Esophagus (tissue), 2 donors: ENCODE measurements around the gene ALG1. TPM values are rescaled to one million over a fixed set of nuclear protein-coding genes. Genes with fewer than 3 reads are reported as not detected.
A peak's percentile ranks its signal among the peaks of the same experiment; 100 is the strongest.

ENCODE experiments used
- H3K27ac ChIP-seq, 2 donors: one replicate each; pipeline ENCODE4 v1.5.1; 2013; ENCODE audit warnings: low read depth in 2 of 2, mild to moderate bottlenecking in 2 of 2, inconsistent platforms in 1 of 2, low read length in 1 of 2, moderate library complexity in 1 of 2
- H3K27me3 ChIP-seq, 2 donors: one replicate each; pipeline ENCODE4 v1.6.1; 2013; ENCODE audit warnings: low read length in 2 of 2, control low read depth in 1 of 2, mild to moderate bottlenecking in 1 of 2; ENCODE audit not compliant: insufficient read depth in 2 of 2, control insufficient read depth in 1 of 2
- H3K36me3 ChIP-seq, 2 donors: one replicate each; pipeline ENCODE4 v1.6.1; 2013; ENCODE audit warnings: low read length in 1 of 2; ENCODE audit not compliant: control insufficient read depth in 2 of 2, insufficient read depth in 2 of 2
- H3K4me1 ChIP-seq, 2 donors: one replicate each; pipeline ENCODE4 v1.6.1; 2013; ENCODE audit warnings: low read length in 1 of 2; ENCODE audit not compliant: control insufficient read depth in 2 of 2, insufficient read depth in 2 of 2
- H3K4me3 ChIP-seq, 2 donors: one replicate each; pipeline ENCODE4 v1.5.1; 2013; ENCODE audit warnings: low read length in 2 of 2, mild to moderate bottlenecking in 2 of 2, low read depth in 1 of 2, moderate library complexity in 1 of 2
- H3K9me3 ChIP-seq, 2 donors: one replicate each; pipeline ENCODE4 v1.6.1; 2013; ENCODE audit warnings: mild to moderate bottlenecking in 2 of 2, low read depth in 1 of 2, low read length in 1 of 2, moderate library complexity in 1 of 2; ENCODE audit not compliant: control insufficient read depth in 2 of 2, insufficient read depth in 1 of 2
- WGBS, 2 donors: extraction: QIAGEN DNeasy Blood & Tissue Kit; methylation state at CpG; one replicate each; pipeline ENCODE4 v1.1.7; 2013; 5-methylcytosine and 5-hydroxymethylcytosine counted together
- polyA plus RNA-seq, 2 donors: library from polyadenylated mRNA; stranded (reverse); fragments of 200-250 nt; gene quantifications; one replicate each; pipeline ENCODE4 v1.2.3, GENCODE V29; 2013
- donor health status: healthy with polysubstance abuse.
- donor health status: Bipolar disorder and iron deficiency.

ALG1 gene, protein sequence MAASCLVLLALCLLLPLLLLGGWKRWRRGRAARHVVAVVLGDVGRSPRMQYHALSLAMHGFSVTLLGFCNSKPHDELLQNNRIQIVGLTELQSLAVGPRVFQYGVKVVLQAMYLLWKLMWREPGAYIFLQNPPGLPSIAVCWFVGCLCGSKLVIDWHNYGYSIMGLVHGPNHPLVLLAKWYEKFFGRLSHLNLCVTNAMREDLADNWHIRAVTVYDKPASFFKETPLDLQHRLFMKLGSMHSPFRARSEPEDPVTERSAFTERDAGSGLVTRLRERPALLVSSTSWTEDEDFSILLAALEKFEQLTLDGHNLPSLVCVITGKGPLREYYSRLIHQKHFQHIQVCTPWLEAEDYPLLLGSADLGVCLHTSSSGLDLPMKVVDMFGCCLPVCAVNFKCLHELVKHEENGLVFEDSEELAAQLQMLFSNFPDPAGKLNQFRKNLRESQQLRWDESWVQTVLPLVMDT
- 10 to 100 TPM in 1 of 2 donors, 1 to 10 TPM in 1; 7.6 to 12.5 TPM for polyA plus RNA-seq

DNA sequence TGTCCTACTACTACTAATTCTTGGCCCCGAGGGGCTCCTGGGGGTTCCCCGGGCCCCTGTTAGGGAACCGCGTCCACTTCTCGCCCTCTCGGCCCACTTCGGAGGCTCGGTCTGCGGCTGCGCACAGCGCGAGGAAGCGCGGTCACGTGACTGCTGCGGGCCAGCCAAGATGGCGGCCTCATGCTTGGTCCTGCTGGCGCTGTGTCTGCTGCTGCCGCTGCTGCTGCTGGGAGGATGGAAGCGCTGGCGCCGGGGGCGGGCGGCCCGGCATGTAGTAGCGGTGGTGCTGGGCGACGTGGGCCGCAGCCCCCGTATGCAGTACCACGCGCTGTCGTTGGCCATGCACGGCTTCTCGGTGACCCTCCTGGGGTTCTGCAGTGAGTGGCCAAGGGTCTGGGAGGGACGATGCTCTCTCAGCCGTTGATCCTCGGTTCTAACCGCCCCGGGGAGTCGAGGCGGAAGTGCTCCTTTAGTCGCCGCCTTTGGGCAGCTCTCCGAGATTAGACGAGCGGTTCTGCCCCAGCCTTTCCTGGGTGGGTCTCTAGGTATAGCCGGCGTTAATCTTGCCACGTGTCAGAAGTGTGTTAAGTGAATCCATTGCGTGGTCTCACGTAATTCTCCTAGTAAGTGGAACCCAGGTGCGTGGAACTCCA is at the start of gene ALG1:
Gene ALG1 (plus strand): TSS at position 163 of the 653 bp plus-strand sequence. CDS start 7 bp downstream, at position 170.
- Histone ChIP-seq H3K4me1 (peaks cover 0 to 3% of the 10 kb centered on the region in 2 donors), H3K9me3 (no peaks in the 10 kb centered on the region), H3K36me3 (peaks cover 3 to 12% of the 10 kb centered on the region in 2 donors), H3K27ac (peak within 1 kb of the TSS; percentile 65 to 85), H3K27me3 (no peaks in the 10 kb centered on the region), H3K4me3 (peak within 1 kb of the TSS; percentile 81 to 84)
- WGBS, 2 donors: 0 to 1% methylated on average over 48 to 53 of the region's 53 CpGs

DNA sequence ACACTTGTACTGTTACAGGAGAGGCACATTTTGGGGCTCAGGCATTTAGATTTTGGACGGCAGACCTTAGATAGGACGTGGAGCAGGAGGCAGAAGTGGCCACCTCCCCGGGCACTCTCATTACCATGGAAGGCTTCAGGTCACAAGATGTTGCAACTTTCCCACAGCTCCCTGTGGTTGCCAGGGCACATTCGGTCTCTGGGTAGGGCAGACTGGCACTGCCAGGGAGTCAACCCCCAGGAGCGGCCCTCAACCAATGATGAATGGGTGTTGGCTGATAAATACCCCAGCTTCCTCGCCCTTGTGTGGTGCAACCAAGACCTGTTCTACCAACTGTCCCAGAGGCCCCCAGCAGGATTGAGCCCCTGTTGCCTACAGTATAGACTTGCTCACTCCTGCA is 49.1 kb upstream of the ALG1 start:
- H3K4me1 ChIP-seq: peaks cover 0 to 2% of the 10 kb centered on the region in 2 donors
- no peak overlapping the region for H3K27ac ChIP-seq
- 80 to 81% methylated on average over 6 of the region's 6 CpGs for WGBS, 2 donors
- H3K4me3 ChIP-seq: no peak overlapping the region
- peaks cover 0 to 4% of the 10 kb centered on the region in 2 donors for H3K36me3 ChIP-seq
- H3K9me3 ChIP-seq: no peaks in the 10 kb centered on the region
- no peaks in the 10 kb centered on the region for H3K27me3 ChIP-seq

DNA sequence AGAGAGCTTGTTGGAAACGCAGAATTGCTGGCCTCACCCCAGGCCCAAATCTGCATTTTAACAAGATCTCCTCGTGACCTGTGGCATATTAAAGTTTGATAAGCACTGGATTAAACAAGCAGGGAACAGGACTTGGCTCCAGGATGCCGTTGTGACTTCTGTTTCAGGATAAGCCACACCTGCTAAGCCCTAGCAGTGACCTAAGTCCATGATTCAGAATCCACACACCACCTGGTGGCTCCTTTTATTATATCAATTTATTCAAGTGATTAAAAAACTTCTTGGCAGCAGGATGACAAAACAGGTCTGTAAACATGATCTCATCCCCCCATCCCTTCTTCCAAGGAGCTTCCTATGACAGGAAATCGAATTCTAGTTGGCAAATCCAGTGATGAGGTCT is 47.0 kb upstream of the ALG1 start:
- Histone ChIP-seq H3K36me3 (peaks cover 0 to 14% of the 10 kb centered on the region in 2 donors), H3K4me3 (no peak overlapping the region), H3K4me1 (peaks cover 0 to 2% of the 10 kb centered on the region in 2 donors), H3K27ac (no peak overlapping the region), H3K27me3 (no peaks in the 10 kb centered on the region), H3K9me3 (no peaks in the 10 kb centered on the region)
- WGBS, 2 donors: 31 to 49% methylated on average over 4 of the region's 4 CpGs

DNA sequence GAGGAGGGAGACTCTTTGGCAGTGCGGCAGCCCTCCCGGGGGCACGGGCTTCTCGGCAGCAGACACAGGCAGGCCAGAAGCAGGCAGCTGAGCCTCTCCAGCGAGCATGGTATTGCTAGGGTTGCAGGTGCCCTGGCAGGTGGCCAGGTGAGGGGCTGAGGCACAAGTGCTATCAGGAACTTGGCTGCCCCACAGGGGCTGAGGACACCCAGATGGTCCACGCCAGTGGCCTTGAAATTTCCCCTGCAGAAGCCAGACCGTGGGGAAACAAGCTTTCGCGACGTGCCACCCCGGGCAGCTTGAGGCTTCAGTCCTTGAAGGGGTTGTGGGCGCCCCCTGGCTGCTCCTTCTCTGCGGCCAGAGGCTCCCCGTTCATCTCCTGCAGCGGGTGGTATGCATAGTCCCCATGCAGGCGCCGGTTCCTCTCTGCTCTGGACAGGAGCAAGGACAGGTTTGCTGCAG is 46.4 kb upstream of the ALG1 start:
- no peak overlapping the region for H3K27ac ChIP-seq
- WGBS, 2 donors: 48 to 57% methylated on average over 17 of the region's 17 CpGs
- H3K9me3 ChIP-seq: no peaks in the 10 kb centered on the region
- no peaks in the 10 kb centered on the region for H3K27me3 ChIP-seq
- peaks cover 0 to 2% of the 10 kb centered on the region in 2 donors for H3K4me1 ChIP-seq
- peaks cover 0 to 14% of the 10 kb centered on the region in 2 donors for H3K36me3 ChIP-seq
- no peak overlapping the region for H3K4me3 ChIP-seq

DNA sequence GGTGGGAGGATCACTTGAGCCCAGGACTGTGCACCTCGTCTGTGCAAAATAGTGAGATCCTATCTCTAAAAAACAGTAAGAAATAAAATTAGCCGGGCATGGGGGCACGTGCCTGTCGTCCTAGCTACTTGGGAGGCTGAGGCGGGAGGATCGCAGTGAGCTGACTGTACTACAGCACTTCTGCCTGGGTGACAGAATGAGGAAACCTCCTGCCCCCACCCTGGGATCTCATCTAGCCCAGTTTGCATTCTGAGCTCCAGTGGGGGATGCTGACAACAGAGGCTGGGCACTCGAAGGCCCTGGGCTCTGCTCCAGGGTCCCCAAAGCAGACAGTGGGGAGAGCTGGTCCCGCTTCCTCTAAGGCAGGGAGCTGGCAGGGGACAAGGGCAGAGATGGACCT is 45.0 kb upstream of the ALG1 start:
- H3K27ac ChIP-seq: no peak overlapping the region
- peaks cover 0 to 19% of the 10 kb centered on the region in 2 donors for H3K36me3 ChIP-seq
- H3K4me3 ChIP-seq: no peak overlapping the region
- WGBS, 2 donors: 91 to 92% methylated on average over 8 of the region's 8 CpGs
- no peaks in the 10 kb centered on the region for H3K9me3 ChIP-seq
- H3K4me1 ChIP-seq: peaks cover 0 to 2% of the 10 kb centered on the region in 2 donors
- H3K27me3 ChIP-seq: no peaks in the 10 kb centered on the region

DNA sequence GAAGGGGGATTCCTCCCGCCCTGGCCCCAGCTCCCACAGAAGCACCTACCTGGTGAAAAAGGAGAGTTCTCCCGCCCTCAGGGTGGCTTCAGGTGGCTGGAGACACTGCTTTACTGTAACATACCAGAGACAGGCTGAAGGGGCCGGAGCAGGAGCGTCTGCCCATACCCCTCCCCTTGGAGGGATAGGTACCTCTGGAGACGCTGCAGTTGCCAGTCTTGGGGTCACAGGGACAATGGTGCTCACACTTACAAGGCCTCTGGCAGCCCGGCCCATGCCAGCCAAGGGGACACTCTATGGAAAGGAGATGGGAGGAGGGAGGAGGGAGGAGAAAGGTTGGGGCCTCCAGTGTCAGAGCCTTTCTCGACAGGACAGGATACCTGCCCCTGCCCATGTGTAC is 44.6 kb upstream of the ALG1 start:
- Histone ChIP-seq H3K27ac (no peak overlapping the region), H3K27me3 (no peaks in the 10 kb centered on the region), H3K36me3 (peaks cover 0 to 21% of the 10 kb centered on the region in 2 donors), H3K9me3 (no peaks in the 10 kb centered on the region), H3K4me1 (peaks cover 0 to 2% of the 10 kb centered on the region in 2 donors), H3K4me3 (no peak overlapping the region)
- 88 to 93% methylated on average over 6 to 7 of the region's 7 CpGs for WGBS, 2 donors

DNA sequence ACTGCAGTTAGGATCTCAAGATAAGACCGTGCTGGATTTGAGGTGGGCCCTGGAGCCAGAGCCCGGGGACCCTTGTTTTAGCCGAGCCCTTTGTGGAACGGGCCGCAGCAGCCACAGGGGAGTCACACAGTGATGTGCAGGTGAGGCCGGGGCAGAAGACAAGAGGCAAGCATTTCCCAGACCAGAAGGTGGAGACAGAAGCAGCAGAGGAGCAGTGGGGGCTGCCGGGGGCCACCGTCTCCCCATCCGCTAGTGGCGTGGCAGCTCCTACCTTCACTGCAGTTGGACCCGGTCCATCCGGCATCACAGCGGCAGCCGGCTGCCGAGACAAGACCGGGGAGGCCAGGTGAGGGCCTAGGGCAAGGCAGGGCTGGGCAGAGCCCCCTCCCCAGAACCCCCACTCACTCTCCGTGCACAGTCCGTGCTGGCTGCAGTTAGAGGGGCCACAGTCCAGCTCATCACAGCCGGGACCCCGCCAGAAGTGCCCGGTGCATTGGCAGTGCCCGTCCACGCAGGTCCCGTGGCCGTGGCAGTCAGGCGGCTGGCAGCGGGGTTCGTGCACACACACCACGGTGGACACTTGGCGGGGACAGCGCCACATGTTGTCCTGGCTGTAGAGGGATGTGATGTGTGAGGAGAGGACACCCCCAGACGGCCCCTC is 43.9 kb upstream of the ALG1 start:
- H3K4me1 ChIP-seq: peaks cover 0 to 2% of the 10 kb centered on the region in 2 donors
- peaks cover 0 to 21% of the 10 kb centered on the region in 2 donors for H3K36me3 ChIP-seq
- no peaks in the 10 kb centered on the region for H3K27me3 ChIP-seq
- H3K9me3 ChIP-seq: no peaks in the 10 kb centered on the region
- WGBS, 2 donors: 93% methylated on average over 32 of the region's 32 CpGs
- no peak overlapping the region for H3K27ac ChIP-seq
- H3K4me3 ChIP-seq: no peak overlapping the region

DNA sequence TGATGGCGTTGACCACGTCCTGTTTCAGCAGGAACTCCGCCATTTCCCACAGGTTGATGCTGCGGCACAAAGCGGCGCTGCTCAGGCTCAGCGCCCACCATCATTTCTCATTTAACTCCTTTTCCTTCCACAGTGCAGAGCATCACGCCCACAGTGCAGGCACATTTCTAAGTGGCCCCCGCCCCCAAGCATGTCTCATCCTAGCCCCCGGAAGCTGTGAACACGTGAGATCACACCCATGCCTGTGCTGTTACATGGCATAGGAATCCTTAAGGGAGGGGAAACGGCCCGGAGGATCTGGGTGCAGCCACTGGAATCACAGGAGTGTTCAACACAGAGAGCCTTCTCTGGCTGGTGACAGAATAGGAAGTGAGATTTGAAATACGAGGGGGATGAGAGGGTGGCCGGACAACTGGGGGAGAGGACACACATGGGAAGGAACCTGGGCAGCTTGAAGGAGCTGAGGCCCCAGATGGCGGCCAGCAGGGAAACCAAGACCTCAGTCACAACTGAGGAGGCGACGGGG is 42.6 kb upstream of the ALG1 start:
- WGBS, 2 donors: 87 to 89% methylated on average over 18 of the region's 18 CpGs
- Histone ChIP-seq H3K9me3 (no peaks in the 10 kb centered on the region), H3K36me3 (peaks cover 0 to 21% of the 10 kb centered on the region in 2 donors)

DNA sequence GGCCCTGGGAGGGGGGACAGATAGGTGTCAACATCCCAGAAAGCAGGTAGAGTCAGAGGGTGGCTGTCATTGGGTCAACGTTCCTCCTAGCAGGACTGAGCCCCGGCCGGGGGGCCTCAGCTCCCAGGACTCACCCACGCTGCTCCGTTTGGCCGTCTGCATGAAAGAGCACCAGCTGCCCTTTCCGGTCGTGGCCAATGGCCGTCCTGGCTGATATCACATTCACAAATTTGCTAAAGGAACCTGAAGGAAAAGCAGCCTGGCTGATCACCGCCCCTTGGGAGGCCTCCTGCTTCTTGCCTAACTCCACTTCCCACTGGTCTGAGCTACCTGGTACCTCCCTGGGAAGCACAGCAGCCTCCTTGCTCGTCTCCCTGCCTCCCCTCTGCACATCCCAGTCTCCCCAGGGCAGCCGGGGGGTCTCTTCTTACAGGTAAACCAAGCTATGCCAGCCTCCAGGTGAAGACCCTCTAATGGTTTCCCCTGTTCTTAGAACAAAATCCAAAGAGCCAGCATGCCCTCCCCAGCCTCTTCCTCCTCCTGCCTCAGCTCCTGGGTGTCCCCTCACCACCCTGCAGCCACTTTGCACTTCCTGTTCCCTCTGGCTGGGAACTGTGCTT is 41.3 kb upstream of the ALG1 start:
- peaks cover 0 to 21% of the 10 kb centered on the region in 2 donors for H3K36me3 ChIP-seq
- H3K27me3 ChIP-seq: no peaks in the 10 kb centered on the region
- 90 to 94% methylated on average over 12 of the region's 12 CpGs for WGBS, 2 donors
- no peaks in the 10 kb centered on the region for H3K9me3 ChIP-seq
- H3K4me3 ChIP-seq: no peak overlapping the region
- H3K27ac ChIP-seq: no peak overlapping the region
- H3K4me1 ChIP-seq: peaks cover 0 to 3% of the 10 kb centered on the region in 2 donors

More for the DNA sequence above, 42.6 kb upstream of the ALG1 start:
- Histone ChIP-seq H3K27ac (no peak overlapping the region), H3K4me3 (no peak overlapping the region), H3K27me3 (no peaks in the 10 kb centered on the region), H3K4me1 (peaks cover 0 to 2% of the 10 kb centered on the region in 2 donors)
